GM19193 (cell line): ENCODE measurements around the gene SLC17A7.

ENCODE experiments used
- POLR2A ChIP-seq: IDR thresholded peaks from 4 replicates; pipeline ENCODE4 v1.6.1; 2011; ENCODE audit not compliant: insufficient read depth, insufficient read length; ENCODE audit errors: extremely low read depth

SLC17A7 gene

GRCh38 chr19:49456326-49456725, 15.0 kb upstream of the SLC17A7 start:
- TF ChIP-seq POLR2A, result no peak

- TF ChIP-seq POLR2A, result no peak
Measured at GRCh38 chr19:49455773-49456172, 14.4 kb upstream of the SLC17A7 start.

- no peak for TF ChIP-seq POLR2A
Measured at GRCh38 chr19:49453757-49454240, 12.5 kb upstream of the SLC17A7 start.

GRCh38 chr19:49453013-49453756, 11.9 kb upstream of the SLC17A7 start, which contains the start of gene ALDH16A1:
Gene ALDH16A1 (plus strand): TSS chr19:49453225. CDS start chr19:49453332, 107 bp downstream.
- peak; percentile 92 for TF ChIP-seq POLR2A

- TF ChIP-seq POLR2A, result peak; percentile 67
Measured at GRCh38 chr19:49451430-49452181, 10.3 kb upstream of the SLC17A7 start, which contains the start of gene PIH1D1. Gene PIH1D1 (minus strand): TSS chr19:49451814. CDS start chr19:49451574, 240 bp downstream.

GRCh38 chr19:49450405-49450804, 9.1 kb upstream of the SLC17A7 start:
- no peak for TF ChIP-seq POLR2A

GRCh38 chr19:49448432-49448786, 7.1 kb upstream of the SLC17A7 start:
- no peak for TF ChIP-seq POLR2A

GRCh38 chr19:49447485-49448431, 6.4 kb upstream of the SLC17A7 start:
- no peak for TF ChIP-seq POLR2A

- no peak for TF ChIP-seq POLR2A
Measured at GRCh38 chr19:49445997-49446396, 4.7 kb upstream of the SLC17A7 start.

- no peak for TF ChIP-seq POLR2A
Measured at GRCh38 chr19:49443366-49444099, 2.2 kb upstream of the SLC17A7 start.

GRCh38 chr19:49442771-49443365, 1.5 kb upstream of the SLC17A7 start:
- no peak for TF ChIP-seq POLR2A

- TF ChIP-seq POLR2A, result no peak
Measured at GRCh38 chr19:49442354-49442753, 1.0 kb upstream of the SLC17A7 start.

GRCh38 chr19:49441960-49442350, 628 bp upstream of the SLC17A7 start:
- TF ChIP-seq POLR2A, result no peak
